GM12872 (cell line): Measurements from ENCODE around the gene MBTPS2.

ENCODE experiments used
- TF ChIP-seq, protein P1 (sequence below): IDR thresholded peaks from 3 replicates; pipeline ENCODE4 v1.5.1; 2011; ENCODE audit warnings: low read depth, mild to moderate bottlenecking, low read length, moderate library complexity; ENCODE audit not compliant: insufficient read depth

Gene MBTPS2

DNA sequence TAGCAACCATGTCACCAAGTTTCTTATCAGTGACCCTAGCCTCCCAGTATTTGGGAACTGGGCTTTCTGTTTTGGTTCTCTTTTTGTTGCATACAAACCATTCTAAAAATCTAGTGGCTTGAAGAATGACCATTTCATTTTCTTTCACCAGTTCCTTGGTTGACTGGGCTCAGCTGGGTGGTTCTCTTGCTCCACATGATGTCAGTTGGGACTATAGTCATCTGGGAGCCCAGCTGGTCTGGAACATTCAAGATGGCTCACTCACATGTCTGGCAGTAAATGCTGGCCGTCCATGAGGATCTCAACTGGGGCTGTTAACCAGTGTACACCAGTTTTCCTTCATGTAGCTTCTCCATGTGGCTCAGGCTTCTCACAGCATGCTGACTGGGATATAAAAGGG is 27.6 kb upstream of the MBTPS2 start:
- TF ChIP-seq, protein P1, sequence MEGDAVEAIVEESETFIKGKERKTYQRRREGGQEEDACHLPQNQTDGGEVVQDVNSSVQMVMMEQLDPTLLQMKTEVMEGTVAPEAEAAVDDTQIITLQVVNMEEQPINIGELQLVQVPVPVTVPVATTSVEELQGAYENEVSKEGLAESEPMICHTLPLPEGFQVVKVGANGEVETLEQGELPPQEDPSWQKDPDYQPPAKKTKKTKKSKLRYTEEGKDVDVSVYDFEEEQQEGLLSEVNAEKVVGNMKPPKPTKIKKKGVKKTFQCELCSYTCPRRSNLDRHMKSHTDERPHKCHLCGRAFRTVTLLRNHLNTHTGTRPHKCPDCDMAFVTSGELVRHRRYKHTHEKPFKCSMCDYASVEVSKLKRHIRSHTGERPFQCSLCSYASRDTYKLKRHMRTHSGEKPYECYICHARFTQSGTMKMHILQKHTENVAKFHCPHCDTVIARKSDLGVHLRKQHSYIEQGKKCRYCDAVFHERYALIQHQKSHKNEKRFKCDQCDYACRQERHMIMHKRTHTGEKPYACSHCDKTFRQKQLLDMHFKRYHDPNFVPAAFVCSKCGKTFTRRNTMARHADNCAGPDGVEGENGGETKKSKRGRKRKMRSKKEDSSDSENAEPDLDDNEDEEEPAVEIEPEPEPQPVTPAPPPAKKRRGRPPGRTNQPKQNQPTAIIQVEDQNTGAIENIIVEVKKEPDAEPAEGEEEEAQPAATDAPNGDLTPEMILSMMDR, result no peak

DNA sequence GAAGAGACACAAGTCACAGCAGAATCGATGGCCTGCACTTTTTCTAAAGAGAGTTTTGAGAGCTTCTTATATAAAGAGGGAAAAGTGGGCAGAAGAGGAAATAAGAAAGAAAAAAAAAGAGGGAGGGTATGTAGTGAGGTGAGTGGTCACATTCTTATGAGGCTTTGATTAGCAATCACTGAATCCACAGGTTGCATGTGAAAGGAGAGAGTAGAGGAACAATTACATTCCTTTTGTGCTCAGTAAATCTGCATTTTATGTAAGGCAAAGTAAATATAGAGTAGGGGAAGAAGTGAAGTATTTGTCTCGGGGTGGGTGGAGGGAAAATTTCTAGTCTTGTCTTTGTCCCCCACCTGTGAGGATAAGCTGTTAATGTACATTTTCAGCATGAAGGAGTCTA is 26.8 kb upstream of the MBTPS2 start:
- TF ChIP-seq, protein P1, result no peak

DNA sequence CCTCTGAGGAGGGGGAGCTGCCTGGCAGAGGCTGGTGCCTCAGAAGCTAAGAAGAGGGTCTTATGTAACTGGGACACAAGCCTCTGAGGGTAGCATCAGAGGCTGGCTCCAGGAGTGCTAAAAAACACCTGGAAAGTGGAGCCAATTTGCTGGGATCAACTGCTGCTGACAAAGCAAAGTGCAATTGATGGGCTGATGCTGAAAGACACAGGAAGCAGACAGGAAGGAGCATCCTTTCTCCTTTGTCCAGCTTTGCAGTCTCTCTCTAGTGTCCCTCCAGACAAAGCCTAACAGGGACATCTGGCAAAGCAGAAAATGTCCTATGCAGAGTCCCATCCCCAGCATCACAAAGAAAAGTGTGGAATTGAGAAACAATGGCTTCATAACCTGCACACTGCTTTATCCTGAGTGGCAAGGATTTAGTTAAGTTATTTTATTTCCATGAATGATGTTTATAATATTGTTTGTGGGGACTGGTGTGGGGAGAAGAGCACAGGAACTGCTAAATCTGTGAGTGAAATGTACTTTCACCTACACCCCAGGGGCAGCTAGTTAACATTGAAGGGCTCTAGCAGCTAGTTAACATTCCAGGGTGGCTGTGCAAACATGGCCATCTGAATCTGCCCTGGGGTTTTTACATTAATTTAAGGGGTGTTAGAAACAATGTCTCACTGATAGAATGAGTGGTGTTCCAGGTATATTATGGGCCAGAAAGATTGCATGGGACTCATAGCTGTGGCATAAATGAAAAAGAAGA is 25.6 kb upstream of the MBTPS2 start:
- TF ChIP-seq, protein P1, result no peak

DNA sequence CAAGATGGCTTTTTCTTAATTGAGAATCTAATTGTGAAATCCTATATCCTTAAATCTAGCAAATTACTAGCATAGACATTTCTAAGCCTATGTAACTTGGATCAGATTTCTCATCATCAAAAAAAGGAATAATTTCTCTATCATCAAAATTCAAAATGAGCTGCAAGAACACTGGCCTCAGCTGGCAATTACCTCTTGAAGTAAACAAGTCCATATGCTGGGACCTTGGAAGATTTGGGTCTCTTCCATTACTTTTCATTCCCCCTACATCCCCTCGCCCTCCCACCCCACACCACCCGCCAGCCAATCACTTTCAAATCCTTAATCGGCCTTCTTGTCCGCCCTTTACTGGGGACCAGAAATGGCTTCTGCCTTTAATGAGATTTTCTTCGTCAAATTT is 23.3 kb upstream of the MBTPS2 start:
- TF ChIP-seq, protein P1, result no peak

DNA sequence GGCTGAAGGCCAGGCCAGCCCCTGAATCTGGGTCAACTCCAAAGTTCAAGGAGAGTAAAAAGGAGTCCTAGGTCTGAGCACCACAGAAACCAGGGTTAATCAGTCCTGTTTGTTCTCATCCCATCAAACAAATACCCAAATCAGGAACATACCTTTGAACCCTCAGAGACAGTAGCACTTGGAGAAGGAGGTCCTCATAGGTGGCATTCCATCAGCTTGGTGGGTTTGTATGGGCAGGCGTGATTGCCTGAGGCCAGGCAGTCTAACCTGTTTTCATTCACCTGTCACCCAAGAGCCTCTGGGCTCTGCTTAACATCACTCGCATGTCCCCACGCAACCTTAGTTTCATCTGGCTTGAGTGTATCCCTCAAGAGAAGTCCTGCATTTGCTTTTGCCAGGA is 17.5 kb upstream of the MBTPS2 start:
- TF ChIP-seq, protein P1, result no peak

DNA sequence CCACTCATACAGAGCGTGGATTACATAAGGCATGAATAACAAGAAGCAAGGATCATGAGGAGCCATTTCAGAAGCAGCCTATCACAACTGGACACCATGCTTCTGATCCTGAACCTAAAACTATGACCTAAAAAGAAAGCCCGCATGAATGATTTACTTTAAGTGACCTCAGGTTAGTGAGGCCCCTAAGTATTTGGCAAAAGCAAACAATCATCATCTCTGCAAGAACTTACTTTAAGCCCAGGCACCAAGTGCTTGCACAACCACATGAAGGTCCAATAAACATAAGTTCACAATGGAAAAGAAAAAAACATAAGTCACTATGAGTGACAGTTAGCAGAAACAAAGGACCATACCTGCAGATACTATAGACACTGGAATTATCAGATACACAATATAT is 7.9 kb upstream of the MBTPS2 start:
- TF ChIP-seq, protein P1, result no peak

DNA sequence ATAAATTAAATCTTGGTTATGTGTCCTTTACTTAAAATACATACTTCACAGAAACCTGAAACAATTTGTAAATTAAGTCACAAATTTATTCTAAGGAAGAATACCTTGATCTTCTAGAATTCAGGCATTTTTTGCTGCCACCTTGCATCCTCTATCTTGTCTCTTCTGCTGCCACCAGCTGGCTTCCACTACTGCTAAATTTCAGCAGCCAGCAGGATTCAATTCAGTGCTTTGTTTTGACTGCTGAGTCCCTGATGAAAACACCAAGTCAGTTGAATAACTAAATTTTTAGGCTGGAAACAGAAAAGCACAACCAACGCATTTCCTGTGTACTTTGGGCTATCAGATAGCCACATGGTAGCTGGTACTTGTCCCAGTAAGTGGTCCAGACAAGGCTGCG is 2.4 kb upstream of the MBTPS2 start:
- TF ChIP-seq, protein P1, result no peak
